GM18502 (cell line): ENCODE measurements around the gene COL23A1.

Experiments
- ATAC-seq: cut with Tn5 transposase; IDR thresholded peaks from one replicate; pipeline ENCODE4 v1.9.1; 2021; ENCODE audit warnings: mild to moderate bottlenecking; ENCODE audit not compliant: unreplicated experiment, poor library complexity

COL23A1 gene

DNA sequence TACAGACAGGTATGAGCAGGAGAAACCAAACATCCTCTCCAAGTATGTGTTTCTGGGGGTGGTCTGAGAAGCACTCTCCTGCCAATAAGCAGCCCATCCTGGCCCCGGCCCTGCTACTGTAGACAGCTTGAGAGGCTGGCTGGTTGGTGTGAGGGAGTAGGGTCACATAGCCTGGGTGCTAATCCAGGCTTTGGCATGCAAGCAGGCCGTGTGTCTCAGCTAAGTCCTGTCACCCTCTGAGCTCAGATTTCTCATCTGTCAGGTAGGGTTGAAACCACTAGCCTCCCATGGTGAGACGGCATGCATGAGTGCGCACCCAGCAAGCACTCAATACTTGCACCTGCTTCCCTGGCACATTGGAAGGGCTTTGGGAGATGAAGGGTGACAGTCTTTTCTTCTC lies 307.8 kb downstream of the COL23A1 start:
- ATAC-seq, result no peak

DNA sequence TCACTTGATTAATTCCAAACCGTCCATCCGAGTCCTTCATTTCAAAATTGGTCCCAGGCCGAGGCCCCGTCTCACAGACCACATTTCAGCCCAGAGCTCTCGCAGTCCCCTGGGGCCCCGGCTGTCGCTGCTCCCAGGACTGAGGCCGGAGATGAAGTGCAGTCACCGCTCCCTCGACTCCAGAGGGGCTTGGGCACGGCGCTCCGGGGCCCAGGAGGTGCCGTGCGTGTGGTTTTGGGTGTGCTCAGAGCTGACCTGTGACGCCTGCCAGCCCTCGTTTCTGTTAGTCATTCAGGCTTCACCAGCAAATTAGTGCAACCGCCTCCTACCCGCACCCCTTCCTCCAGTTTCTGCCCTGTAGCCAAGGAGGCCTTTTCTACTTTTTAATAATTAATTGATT lies 308.9 kb downstream of the COL23A1 start:
- no peak for ATAC-seq

DNA sequence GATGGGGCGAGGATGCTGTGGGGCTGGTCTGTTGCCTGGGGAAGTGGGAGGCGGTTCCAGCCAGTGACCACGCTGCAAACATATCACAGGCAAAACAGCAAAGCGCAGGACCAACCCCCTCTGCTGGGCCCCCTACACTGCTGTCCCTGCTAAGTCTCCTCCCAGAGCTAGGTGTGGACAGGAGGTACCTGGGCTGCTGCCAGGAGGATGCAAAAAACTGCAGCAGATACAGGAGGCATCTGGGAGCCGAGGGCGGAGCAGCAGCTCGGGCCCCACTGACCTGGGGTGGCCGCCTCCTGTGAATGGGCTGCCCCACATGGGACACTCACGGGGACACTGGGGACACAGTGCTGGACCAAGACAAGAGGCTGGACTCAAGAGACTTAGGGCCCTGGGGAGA lies 309.6 kb downstream of the COL23A1 start:
- ATAC-seq, result no peak

- ATAC-seq, result no peak
Observed at GRCh38 chr5:178279723-178280438, 310.3 kb downstream of the COL23A1 start.

DNA sequence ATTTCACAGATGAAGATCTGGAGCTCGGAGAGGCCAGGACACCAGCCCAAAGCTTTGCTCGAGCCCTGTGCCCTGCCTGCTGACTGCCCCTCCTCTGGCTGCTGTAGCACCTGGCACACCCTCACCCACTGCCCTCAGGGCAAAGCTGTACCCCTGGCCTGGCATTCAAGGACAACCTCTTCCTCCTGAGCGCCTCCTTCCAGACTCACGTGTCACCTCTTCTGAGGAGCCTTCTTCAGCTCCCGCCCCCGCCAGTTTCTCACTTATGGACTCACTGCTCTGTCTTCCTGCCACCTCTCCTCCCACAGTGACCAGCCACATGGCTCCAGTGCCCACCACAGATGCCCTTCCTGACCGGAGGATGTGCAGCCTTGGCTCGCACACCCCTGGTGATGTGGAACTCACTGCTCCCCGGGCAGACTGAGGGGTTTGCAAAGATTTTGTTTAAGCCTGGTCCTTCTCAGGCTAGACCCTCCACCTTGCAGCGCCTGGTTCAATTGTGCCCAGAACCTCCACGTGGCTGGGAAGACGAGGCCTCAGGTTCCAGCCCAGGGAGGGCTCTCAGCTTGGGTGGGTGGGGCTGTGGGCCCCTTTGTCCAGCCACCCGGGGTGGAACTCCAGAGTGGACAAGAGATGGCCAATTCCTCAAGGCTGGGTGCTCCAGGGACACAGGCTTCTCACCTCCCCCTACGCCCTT lies 311.0 kb downstream of the COL23A1 start:
- ATAC-seq, result no peak

GRCh38 chr5:178278358-178279023 lies 311.7 kb downstream of the COL23A1 start:
- ATAC-seq, result no peak

DNA sequence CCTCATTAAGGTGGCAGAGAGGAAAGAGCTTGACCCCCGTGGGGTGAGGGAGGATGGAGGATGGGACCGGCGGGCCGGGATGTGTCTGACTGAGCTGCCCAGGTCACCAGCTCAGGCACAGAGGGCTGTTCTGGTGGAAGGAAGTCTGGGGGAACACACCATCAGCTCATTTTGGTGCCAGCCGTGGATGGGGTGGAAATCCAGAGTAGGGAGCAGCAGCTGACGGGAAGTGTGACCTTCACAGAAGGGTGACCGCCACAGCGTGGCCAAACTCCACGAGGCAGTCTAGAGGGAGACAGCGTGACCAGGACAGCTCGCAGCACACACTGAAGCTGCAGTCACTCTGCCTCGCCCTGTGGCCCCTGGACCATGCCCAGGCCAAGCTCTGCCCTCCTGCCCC lies 312.3 kb downstream of the COL23A1 start:
- ATAC-seq, result no peak

DNA sequence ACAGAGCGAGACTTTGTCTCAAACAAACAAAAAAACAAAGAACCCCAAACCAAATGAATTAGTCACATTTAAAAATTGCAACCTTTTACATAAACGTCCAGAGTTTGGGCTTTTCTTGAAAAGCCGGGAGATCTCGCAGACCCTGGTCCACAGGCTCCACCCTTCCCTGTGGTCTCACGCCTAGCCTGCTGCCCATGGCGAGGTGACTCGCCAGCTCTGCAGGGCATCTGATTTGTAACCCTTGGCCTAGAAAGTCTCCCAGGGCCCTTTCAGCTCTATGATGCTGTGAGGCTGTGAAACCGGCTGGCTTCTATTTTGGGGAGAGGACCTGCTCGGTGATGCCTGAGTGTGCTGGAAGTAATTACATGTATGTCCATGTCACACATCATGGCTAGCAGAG lies 312.8 kb downstream of the COL23A1 start:
- no peak for ATAC-seq

DNA sequence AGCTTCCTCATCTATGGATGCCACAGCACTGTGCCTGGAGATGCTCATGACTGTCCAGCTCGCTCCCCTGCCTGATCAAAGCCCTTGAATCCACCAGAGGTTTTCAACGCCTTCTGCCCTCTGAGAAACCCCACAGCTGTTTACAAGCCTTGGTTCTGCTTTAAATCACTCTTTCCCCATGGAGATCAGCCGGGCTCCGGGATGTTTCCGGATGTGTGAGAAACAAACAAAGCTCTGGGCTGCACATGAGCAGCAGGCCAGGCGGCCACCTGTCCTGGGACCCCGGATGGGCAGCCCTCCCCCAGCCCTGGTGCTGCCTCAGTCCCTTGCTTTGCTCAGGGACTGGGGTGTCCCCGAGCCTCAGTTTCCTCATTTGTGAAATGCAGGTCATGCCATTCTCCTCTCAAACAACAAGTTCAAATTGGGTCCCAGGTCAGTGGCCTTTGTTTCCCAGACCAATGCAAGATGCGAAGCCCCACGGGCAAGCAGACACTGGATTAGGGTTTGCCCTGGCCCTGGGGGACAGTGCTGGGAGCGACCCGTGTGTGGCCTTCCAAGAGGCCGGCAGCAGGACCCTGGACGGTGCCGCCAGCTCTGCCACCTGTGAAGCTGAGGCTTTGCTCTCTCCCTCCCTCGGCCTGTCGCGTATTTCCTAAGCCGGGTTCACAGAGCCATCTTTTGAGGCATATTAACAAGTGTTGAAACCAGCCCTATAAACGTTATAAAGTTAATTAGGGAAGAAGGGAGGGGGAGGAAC lies 315.2 kb downstream of the COL23A1 start:
- ATAC-seq, result no peak

GRCh38 chr5:178273665-178274541 lies 316.3 kb downstream of the COL23A1 start:
- no peak for ATAC-seq

- ATAC-seq, result no peak
Observed at GRCh38 chr5:178273041-178273440, 317.2 kb downstream of the COL23A1 start.

GRCh38 chr5:178272591-178272990 lies 317.6 kb downstream of the COL23A1 start:
- no peak for ATAC-seq

DNA sequence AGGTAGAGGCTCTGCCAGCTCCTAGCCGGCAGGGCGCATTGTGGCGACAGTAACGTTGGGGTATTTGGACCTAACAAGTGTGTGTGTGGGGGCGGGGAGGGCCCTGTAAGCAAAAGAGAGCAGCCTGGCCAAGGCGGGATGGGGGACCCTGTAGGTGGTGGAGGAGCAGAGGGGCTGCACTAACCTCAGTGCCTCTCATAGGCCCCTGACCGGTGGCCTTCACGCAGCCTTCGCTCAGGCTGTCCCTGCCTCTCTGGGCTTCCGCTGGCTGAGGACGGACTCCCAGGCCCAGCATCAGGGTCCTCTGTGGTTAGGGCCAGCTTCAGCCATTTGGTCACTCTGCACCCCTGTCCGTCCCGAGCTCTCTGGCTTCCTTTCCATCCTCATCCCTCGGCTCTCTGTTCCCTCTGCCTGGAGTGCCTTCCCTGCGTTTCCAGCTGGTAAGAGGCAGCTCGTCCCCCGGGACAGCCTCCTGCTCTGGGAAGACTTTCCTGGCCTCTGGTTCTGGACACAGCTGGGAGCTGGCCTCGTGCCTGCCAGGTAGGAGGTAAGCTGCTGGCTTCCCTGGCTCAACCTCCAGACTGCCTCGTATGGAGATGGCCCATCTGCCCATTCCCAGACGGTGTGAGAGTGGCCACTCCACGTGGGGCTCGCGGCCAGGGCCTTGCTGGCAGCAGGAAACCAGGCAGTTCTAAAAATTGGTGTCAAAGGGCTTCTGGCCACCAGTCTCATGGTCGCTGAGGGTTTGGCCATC lies 318.3 kb downstream of the COL23A1 start:
- ATAC-seq, result no peak

DNA sequence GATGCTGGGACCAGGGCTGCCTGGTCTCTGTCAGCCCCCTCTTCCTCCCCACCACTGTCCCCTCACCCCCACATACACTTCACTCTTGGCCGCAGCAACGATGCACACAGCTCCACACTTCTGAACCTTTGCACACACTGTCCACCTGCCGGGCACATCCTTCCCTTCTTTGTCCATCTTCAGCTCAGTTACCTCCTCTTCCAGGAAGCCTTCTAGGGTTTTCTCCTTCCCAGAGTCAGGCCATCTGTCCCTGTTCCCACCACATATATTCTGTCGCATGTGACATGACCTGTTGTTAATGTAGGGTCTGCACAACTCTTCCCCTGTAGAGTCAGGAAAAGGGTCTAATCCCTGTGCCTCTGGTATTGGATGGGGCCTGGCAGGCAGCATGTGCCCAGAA lies 319.0 kb downstream of the COL23A1 start:
- ATAC-seq, result no peak

- ATAC-seq, result no peak
Observed at GRCh38 chr5:178269499-178269898, 320.7 kb downstream of the COL23A1 start.

- no peak for ATAC-seq
Observed at GRCh38 chr5:178267876-178268275, 322.3 kb downstream of the COL23A1 start.

GRCh38 chr5:178267245-178267644 lies 322.9 kb downstream of the COL23A1 start:
- no peak for ATAC-seq

DNA sequence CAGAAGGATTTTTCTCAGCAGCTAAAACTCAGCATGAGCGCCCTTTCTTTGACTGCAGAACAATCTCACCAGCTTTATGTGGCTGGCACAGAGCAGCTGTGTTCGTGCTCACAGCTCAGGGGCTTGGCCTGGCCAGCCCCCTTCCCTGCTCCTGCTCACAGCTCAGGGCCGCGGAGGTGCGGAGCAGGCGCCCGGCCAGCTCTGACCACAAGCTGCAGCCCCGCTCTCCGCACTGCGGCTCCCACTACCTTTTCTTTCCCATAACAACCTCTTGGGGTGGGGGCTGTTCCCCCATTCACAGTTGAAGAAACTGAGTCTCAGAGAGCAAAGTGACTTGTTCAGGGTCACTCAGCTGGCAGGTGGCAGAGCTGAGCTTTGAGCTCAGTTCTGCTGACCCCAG lies 323.6 kb downstream of the COL23A1 start:
- ATAC-seq, result no peak

DNA sequence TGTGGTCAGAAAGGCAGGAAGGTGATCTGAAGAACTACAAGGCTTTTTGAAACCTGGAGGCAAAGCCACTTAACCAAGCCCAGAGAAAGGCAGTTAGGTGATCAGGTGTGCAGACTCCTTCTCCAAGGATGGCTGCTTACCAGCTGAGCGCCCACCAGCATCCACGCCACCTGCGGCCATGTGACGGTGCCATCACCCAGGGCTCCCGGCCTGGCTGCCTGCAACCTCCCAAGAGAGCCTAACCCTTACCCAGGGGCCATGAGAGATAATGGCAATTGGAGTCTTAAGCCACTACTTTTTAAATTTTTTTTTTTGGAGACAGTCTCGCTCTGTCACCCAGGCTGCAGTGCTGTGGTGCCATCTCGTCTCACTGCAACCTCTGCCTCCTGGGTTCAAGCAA lies 324.4 kb downstream of the COL23A1 start:
- ATAC-seq, result no peak
